ENCODE results near the gene UMODL1. TPM values are rescaled to one million over a fixed set of nuclear protein-coding genes. Genes with fewer than 3 reads are reported as not detected.
A peak's percentile ranks its signal among the peaks of the same experiment; 100 is the strongest.

UMODL1 gene
- total RNA-seq, 1 donor from 2014 or later = not detected

DNA sequence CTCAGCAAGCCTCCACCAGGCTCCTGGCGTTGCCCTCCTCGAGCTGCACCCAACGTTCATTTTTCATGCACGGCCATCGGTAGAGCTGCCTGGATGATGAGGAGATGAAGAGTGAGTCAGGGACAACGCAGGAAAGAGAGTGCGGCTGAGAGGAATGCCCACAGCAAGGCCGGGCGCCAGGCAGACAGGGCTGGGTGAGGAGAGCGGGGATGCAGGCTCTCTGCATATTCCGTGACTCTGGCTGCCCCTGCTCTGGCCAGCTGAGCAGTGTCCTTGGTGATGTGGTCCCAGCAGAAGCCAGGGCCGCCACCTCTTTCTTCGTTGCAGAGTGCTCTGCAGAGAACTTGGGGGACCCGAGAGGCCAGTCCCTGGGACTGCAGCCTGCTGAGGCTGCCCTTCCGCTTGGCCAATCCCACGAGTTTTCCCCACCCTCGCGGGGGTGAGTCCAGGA, 10.8 kb downstream of the UMODL1 start:
- Mint-ChIP-seq H3K4me3 (peak overlapping the region; percentile 66), H3K4me1 (peaks cover 34% of the 10 kb centered on the region), H3K9me3 (no peaks in the 10 kb centered on the region), H3K36me3 (no peaks in the 10 kb centered on the region), H3K27me3 (ENCODE audit: insufficient read depth, low read depth) (peaks cover 7% of the 10 kb centered on the region), H3K27ac (peak overlapping the region; percentile 88)
- Histone ChIP-seq H3K4me2 (no peak overlapping the region), H3K27me3 (no peaks in the 10 kb centered on the region), H3F3A (ENCODE audit: low read depth) (no peaks in the 10 kb centered on the region), H3K4me1 (peaks cover 13% of the 10 kb centered on the region), H3K79me2 (ENCODE audit: low read depth) (no peaks in the 10 kb centered on the region), H2AFZ (replicated peaks) (no peak overlapping the region), H4K20me1 (ENCODE audit: low read depth) (no peaks in the 10 kb centered on the region), H3K9ac (no peak overlapping the region), H3K36me3 (no peaks in the 10 kb centered on the region), H3K4me3 (no peak overlapping the region), H3K9me3 (ENCODE audit: low read depth) (no peaks in the 10 kb centered on the region), H3K27ac (no peak overlapping the region)
- DNase-seq (ENCODE audit: low spot score) = no peak
- TF ChIP-seq EZH2phosphoT487 (IDR thresholded peaks at IDR 0.05) = no peak
- TF ChIP-seq CTCF (IDR thresholded peaks at IDR 0.05) = no peak

DNA sequence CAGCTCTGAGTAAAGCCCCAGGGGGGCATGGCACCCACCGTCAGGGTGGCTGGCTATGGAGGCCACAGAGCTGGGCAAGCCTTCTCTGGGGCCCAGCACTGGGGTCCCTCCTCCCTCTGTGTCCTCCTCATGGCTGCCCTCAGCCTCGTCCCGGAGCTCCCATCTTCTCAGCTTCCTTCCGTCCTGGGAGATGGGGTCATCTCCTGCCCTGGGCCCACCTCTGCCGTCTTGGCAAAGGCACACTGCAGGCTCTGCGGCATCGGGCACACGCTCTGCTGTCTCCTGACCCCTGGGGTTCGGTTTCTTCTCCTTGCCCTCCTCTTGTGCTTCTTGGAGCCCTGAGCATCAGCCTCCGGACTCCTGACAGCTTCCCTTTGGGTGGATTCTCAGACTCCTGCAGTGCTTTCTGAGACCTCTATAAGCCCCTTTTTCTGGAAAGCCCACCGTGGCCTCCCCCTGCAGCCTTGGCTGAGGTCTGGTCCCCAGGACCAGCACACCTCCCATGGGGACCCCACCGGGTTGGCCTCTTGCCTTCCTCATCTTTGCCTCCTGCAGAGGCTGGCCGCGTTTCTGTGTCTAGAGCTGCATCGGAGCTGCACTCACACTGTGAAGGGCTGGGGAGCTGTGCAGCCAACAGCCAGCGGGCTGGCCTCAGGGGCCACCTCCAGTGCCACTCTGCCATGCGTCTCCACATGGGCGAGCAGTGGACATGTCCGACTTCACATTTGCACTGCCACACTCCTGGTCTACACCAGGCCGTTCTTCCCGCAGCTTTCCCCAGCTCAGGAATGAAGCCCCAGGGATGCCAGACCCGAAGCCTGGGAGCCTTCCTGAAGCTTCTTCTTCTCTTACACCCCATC, 11.6 kb downstream of the UMODL1 start:
- no peaks in the 10 kb centered on the region for H3K36me3 Mint-ChIP-seq
- no peak for TF ChIP-seq EZH2 (IDR thresholded peaks at IDR 0.05)
- TF ChIP-seq CTCF (IDR thresholded peaks at IDR 0.05) = no peak
- TF ChIP-seq EZH2phosphoT487 (IDR thresholded peaks at IDR 0.05) = no peak

GRCh38 chr21:42083361-42083690, 12.2 kb downstream of the UMODL1 start:
- Mint-ChIP-seq H3K27me3 (ENCODE audit: insufficient read depth, low read depth) (peaks cover 6% of the 10 kb centered on the region), H3K4me3 (no peak overlapping the region), H3K4me1 (peaks cover 36% of the 10 kb centered on the region), H3K27ac (no peak overlapping the region), H3K36me3 (no peaks in the 10 kb centered on the region), H3K9me3 (no peaks in the 10 kb centered on the region)
- Histone ChIP-seq H2AFZ (replicated peaks) (no peak overlapping the region), H4K20me1 (ENCODE audit: low read depth) (no peaks in the 10 kb centered on the region), H3K27ac (no peak overlapping the region), H3K79me2 (ENCODE audit: low read depth) (no peaks in the 10 kb centered on the region), H3K4me1 (peaks cover 13% of the 10 kb centered on the region), H3K9ac (no peak overlapping the region), H3K9me3 (ENCODE audit: low read depth) (no peaks in the 10 kb centered on the region), H3K27me3 (no peaks in the 10 kb centered on the region), H3K4me2 (no peak overlapping the region), H3K4me3 (no peak overlapping the region), H3F3A (ENCODE audit: low read depth) (no peaks in the 10 kb centered on the region), H3K36me3 (no peaks in the 10 kb centered on the region)
- TF ChIP-seq EZH2phosphoT487 (IDR thresholded peaks at IDR 0.05) = no peak
- no peak for TF ChIP-seq CTCF (IDR thresholded peaks at IDR 0.05)
- no peak for TF ChIP-seq EZH2 (IDR thresholded peaks at IDR 0.05)
- no peak for DNase-seq (ENCODE audit: low spot score)

More for the DNA sequence above, 11.6 kb downstream of the UMODL1 start:
- no peaks in the 10 kb centered on the region for H3K9me3 Mint-ChIP-seq
- no peaks in the 10 kb centered on the region for H3K79me2 ChIP-seq (ENCODE audit: low read depth)
- no peak overlapping the region for H3K4me2 ChIP-seq
- H3F3A ChIP-seq (ENCODE audit: low read depth) = no peaks in the 10 kb centered on the region
- H3K27me3 Mint-ChIP-seq (ENCODE audit: insufficient read depth, low read depth) = peaks cover 6% of the 10 kb centered on the region
- peaks cover 36% of the 10 kb centered on the region for H3K4me1 Mint-ChIP-seq
- no peak overlapping the region for H3K9ac ChIP-seq
- peaks cover 13% of the 10 kb centered on the region for H3K4me1 ChIP-seq
- peak overlapping the region; percentile 42 for H3K27ac Mint-ChIP-seq
- H3K9me3 ChIP-seq (ENCODE audit: low read depth) = no peaks in the 10 kb centered on the region
- no peak overlapping the region for H2AFZ ChIP-seq (replicated peaks)
- H3K4me3 Mint-ChIP-seq = no peak overlapping the region
- H4K20me1 ChIP-seq (ENCODE audit: low read depth) = no peaks in the 10 kb centered on the region
- H3K4me3 ChIP-seq = no peak overlapping the region
- H3K27ac ChIP-seq = no peak overlapping the region
- no peaks in the 10 kb centered on the region for H3K27me3 ChIP-seq
- DNase-seq (ENCODE audit: low spot score) = no peak
- H3K36me3 ChIP-seq = no peaks in the 10 kb centered on the region
